ENCODE results near the gene ABCG5.

DNA sequence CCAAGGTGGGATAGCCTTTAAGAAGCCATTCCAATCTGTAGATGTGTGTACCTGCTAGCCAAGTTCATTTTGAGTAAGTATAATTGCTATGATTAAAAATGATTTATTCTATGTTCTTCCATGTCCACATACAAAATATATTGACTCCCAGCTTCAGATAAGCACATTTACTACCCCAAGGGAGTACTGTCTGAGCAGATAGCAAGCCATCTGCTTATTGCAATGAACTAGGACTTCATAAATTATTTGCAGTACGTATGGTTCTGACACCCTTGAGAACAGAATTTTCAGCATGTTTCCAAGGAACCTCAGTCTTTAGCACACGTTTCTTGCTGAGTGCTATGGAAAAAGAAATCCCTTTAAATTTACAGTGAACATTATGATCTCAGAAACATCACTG is 28.2 kb downstream of the ABCG5 start:
- TF ChIP-seq ZNF501 (tag by site-specific recombination; IDR thresholded peaks at IDR 0.05) (no peak), MYNN (tag by site-specific recombination; IDR thresholded peaks at IDR 0.05; ENCODE audit: borderline replicate concordance) (no peak), ZIC2 (tag by site-specific recombination; IDR thresholded peaks at IDR 0.05) (no peak), ZNF561 (tag by site-specific recombination; IDR thresholded peaks at IDR 0.05; ENCODE audit: borderline replicate concordance) (no peak), ZNF114 (tag by site-specific recombination; IDR thresholded peaks at IDR 0.05) (no peak), ZNF24 (tag by site-specific recombination; IDR thresholded peaks at IDR 0.05) (no peak), HOXC10 (CRISPR knock-in tag; IDR thresholded peaks at IDR 0.05) (no peak)
- TF ChIP-seq, protein P1, sequence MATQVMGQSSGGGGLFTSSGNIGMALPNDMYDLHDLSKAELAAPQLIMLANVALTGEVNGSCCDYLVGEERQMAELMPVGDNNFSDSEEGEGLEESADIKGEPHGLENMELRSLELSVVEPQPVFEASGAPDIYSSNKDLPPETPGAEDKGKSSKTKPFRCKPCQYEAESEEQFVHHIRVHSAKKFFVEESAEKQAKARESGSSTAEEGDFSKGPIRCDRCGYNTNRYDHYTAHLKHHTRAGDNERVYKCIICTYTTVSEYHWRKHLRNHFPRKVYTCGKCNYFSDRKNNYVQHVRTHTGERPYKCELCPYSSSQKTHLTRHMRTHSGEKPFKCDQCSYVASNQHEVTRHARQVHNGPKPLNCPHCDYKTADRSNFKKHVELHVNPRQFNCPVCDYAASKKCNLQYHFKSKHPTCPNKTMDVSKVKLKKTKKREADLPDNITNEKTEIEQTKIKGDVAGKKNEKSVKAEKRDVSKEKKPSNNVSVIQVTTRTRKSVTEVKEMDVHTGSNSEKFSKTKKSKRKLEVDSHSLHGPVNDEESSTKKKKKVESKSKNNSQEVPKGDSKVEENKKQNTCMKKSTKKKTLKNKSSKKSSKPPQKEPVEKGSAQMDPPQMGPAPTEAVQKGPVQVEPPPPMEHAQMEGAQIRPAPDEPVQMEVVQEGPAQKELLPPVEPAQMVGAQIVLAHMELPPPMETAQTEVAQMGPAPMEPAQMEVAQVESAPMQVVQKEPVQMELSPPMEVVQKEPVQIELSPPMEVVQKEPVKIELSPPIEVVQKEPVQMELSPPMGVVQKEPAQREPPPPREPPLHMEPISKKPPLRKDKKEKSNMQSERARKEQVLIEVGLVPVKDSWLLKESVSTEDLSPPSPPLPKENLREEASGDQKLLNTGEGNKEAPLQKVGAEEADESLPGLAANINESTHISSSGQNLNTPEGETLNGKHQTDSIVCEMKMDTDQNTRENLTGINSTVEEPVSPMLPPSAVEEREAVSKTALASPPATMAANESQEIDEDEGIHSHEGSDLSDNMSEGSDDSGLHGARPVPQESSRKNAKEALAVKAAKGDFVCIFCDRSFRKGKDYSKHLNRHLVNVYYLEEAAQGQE (tag by site-specific recombination; IDR thresholded peaks at IDR 0.05) = no peak
- TF ChIP-seq, protein P2, sequence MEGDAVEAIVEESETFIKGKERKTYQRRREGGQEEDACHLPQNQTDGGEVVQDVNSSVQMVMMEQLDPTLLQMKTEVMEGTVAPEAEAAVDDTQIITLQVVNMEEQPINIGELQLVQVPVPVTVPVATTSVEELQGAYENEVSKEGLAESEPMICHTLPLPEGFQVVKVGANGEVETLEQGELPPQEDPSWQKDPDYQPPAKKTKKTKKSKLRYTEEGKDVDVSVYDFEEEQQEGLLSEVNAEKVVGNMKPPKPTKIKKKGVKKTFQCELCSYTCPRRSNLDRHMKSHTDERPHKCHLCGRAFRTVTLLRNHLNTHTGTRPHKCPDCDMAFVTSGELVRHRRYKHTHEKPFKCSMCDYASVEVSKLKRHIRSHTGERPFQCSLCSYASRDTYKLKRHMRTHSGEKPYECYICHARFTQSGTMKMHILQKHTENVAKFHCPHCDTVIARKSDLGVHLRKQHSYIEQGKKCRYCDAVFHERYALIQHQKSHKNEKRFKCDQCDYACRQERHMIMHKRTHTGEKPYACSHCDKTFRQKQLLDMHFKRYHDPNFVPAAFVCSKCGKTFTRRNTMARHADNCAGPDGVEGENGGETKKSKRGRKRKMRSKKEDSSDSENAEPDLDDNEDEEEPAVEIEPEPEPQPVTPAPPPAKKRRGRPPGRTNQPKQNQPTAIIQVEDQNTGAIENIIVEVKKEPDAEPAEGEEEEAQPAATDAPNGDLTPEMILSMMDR (tag by site-specific recombination; IDR thresholded peaks at IDR 0.05) = no peak
- TF ChIP-seq, protein P3, sequence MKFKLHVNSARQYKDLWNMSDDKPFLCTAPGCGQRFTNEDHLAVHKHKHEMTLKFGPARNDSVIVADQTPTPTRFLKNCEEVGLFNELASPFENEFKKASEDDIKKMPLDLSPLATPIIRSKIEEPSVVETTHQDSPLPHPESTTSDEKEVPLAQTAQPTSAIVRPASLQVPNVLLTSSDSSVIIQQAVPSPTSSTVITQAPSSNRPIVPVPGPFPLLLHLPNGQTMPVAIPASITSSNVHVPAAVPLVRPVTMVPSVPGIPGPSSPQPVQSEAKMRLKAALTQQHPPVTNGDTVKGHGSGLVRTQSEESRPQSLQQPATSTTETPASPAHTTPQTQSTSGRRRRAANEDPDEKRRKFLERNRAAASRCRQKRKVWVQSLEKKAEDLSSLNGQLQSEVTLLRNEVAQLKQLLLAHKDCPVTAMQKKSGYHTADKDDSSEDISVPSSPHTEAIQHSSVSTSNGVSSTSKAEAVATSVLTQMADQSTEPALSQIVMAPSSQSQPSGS (tag by site-specific recombination; IDR thresholded peaks at IDR 0.05; ENCODE audit: low read depth) = no peak
- TF ChIP-seq, protein P4, sequence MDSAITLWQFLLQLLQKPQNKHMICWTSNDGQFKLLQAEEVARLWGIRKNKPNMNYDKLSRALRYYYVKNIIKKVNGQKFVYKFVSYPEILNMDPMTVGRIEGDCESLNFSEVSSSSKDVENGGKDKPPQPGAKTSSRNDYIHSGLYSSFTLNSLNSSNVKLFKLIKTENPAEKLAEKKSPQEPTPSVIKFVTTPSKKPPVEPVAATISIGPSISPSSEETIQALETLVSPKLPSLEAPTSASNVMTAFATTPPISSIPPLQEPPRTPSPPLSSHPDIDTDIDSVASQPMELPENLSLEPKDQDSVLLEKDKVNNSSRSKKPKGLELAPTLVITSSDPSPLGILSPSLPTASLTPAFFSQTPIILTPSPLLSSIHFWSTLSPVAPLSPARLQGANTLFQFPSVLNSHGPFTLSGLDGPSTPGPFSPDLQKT (IDR thresholded peaks at IDR 0.05; ENCODE audit: borderline replicate concordance, low read depth, low read length) = no peak
- TF ChIP-seq, protein P5, sequence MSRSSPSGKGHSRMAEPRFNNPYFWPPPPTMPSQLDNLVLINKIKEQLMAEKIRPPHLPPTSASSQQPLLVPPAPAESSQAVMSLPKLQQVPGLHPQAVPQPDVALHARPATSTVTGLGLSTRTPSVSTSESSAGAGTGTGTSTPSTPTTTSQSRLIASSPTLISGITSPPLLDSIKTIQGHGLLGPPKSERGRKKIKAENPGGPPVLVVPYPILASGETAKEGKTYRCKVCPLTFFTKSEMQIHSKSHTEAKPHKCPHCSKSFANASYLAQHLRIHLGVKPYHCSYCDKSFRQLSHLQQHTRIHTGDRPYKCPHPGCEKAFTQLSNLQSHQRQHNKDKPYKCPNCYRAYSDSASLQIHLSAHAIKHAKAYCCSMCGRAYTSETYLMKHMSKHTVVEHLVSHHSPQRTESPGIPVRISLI (tag by site-specific recombination; IDR thresholded peaks at IDR 0.05) = no peak
